ENCODE results near the gene CELF1. TPM values are rescaled to one million over a fixed set of nuclear protein-coding genes. Genes with fewer than 3 reads are reported as not detected.

Gene CELF1
- total and polyA plus RNA-seq, 8 donors = 76.8 to 107 (median 90.7) TPM

- peak in 2 of 4 donors; percentile 64 to 76 for DNase-seq
- Histone ChIP-seq H3K27me3 (peaks cover 27 to 58% of the 10 kb centered on the region in 2 donors), H3K4me3 (peak overlapping the region in 1 of 2 donors; percentile 11), H3K36me3 (peaks cover 0 to 7% of the 10 kb centered on the region in 2 donors), H3K4me1 (peaks cover 0 to 19% of the 10 kb centered on the region in 2 donors), H3K9me3 (no peaks in the 10 kb centered on the region), H3K27ac (no peak overlapping the region)
- no peak for ATAC-seq
- no peak for TF ChIP-seq CTCF (IDR thresholded peaks at IDR 0.05)
- intact Hi-C loops (cut with DNase I) = no loop called here
Measured at GRCh38 chr11:47589977-47590861, 37.3 kb upstream of the CELF1 start.

GRCh38 chr11:47589584-47589976 is 36.6 kb upstream of the CELF1 start:
- Histone ChIP-seq H3K36me3 (peaks cover 0 to 14% of the 10 kb centered on the region in 2 donors), H3K27me3 (peaks cover 22 to 52% of the 10 kb centered on the region in 2 donors), H3K27ac (no peak overlapping the region), H3K4me3 (peak overlapping the region in 1 of 2 donors; percentile 11), H3K4me1 (peaks cover 0 to 19% of the 10 kb centered on the region in 2 donors), H3K9me3 (no peaks in the 10 kb centered on the region)
- intact Hi-C loops (cut with DNase I) = no loop called here
- DNase-seq (peak in 2 of 4 donors; percentile 46 to 52), ATAC-seq (peak; percentile 20)
- no peak for TF ChIP-seq CTCF (IDR thresholded peaks at IDR 0.05)

- no peak for ATAC-seq
Measured at GRCh38 chr11:47589118-47589517, 36.2 kb upstream of the CELF1 start.

DNA sequence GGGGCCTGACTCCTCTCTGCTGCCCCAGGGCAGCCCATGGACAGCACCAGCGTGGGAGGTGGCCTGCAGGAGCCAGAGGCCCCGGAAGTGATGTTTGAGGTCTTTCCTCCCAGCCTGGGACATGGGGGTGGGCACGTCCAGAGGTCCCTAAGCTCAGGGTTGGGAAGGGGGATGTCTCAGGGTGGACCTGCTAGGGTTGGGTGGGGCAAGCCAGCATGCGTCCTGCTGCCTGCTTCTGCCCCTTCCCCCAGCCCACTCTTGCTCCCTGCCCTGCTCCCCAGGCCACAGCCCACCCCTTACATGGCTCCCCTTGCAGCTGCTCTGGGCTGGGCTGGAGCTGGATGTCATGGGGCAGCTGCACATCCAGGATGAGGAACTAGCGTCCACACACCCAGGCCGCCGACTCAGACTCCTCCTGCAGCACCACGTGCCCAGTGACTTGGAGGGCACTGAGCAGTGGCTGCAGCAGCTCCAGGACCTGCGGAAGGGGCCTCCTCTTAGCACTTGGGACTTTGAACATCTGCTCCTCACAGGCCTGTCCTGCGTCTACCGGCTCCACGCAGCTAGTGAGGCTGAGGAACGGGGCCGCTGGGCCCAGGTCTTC is 34.9 kb upstream of the CELF1 start:
- peaks cover 0 to 9% of the 10 kb centered on the region in 2 donors for H3K4me1 ChIP-seq
- intact Hi-C loops (cut with DNase I) = no loop called here
- ATAC-seq (peak; percentile 82), DNase-seq (peak in 2 of 4 donors; percentile 83 to 89)
- no peak overlapping the region for H3K4me3 ChIP-seq
- H3K27ac ChIP-seq = no peak overlapping the region
- no peaks in the 10 kb centered on the region for H3K9me3 ChIP-seq
- TF ChIP-seq CTCF (IDR thresholded peaks at IDR 0.05) = no peak
- H3K27me3 ChIP-seq = peaks cover 5 to 34% of the 10 kb centered on the region in 2 donors
- H3K36me3 ChIP-seq = peaks cover 0 to 31% of the 10 kb centered on the region in 2 donors

More at GRCh38 chr11:47589118-47589517, 36.2 kb upstream of the CELF1 start:
- H3K9me3 ChIP-seq = no peaks in the 10 kb centered on the region
- no peak overlapping the region for H3K27ac ChIP-seq
- no peak for DNase-seq
- H3K27me3 ChIP-seq = peaks cover 17 to 47% of the 10 kb centered on the region in 2 donors
- intact Hi-C loops (cut with DNase I) = no loop called here
- peak overlapping the region in 1 of 2 donors; percentile 11 for H3K4me3 ChIP-seq
- peaks cover 0 to 18% of the 10 kb centered on the region in 2 donors for H3K36me3 ChIP-seq
- TF ChIP-seq CTCF (IDR thresholded peaks at IDR 0.05) = no peak
- peaks cover 0 to 15% of the 10 kb centered on the region in 2 donors for H3K4me1 ChIP-seq

Data from left lung (tissue), 10 donors.